ENCODE data around the gene DYNC1I1.

The DYNC1I1 gene

GRCh38 chr7:95861041-95861440, 88.7 kb downstream of the DYNC1I1 start:
- no peak for DNase-seq (ENCODE audit: low read depth, low spot score)
- Histone ChIP-seq H3K4me1 (ENCODE audit: insufficient read depth, insufficient read length) (no peaks in the 10 kb centered on the region), H3K4me3 (ENCODE audit: insufficient read length, low read depth) (no peak overlapping the region), H3K9ac (ENCODE audit: insufficient read length, low read depth) (no peak overlapping the region), H3K27me3 (ENCODE audit: insufficient read depth, insufficient read length) (no peaks in the 10 kb centered on the region), H3K9me3 (ENCODE audit: insufficient read depth, low read length) (no peaks in the 10 kb centered on the region), H3K36me3 (ENCODE audit: insufficient read depth, insufficient read length, low read length) (no peaks in the 10 kb centered on the region)
- no peak for TF ChIP-seq YY1 (IDR thresholded peaks at IDR 0.05; ENCODE audit: insufficient read depth, insufficient read length)
- TF ChIP-seq SUZ12 (IDR thresholded peaks at IDR 0.05; ENCODE audit: extremely low read depth, insufficient read depth, insufficient read length) = no peak
- TF ChIP-seq ZNF274 (IDR thresholded peaks at IDR 0.05; ENCODE audit: low read depth, low read length) = no peak

GRCh38 chr7:95863623-95864022, 91.3 kb downstream of the DYNC1I1 start:
- Histone ChIP-seq H3K9ac (ENCODE audit: insufficient read length, low read depth) (no peak overlapping the region), H3K4me3 (ENCODE audit: insufficient read length, low read depth) (no peak overlapping the region), H3K27me3 (ENCODE audit: insufficient read depth, insufficient read length) (no peaks in the 10 kb centered on the region), H3K36me3 (ENCODE audit: insufficient read depth, insufficient read length, low read length) (no peaks in the 10 kb centered on the region), H3K9me3 (ENCODE audit: insufficient read depth, low read length) (no peaks in the 10 kb centered on the region), H3K4me1 (ENCODE audit: insufficient read depth, insufficient read length) (no peaks in the 10 kb centered on the region)
- DNase-seq (ENCODE audit: low read depth, low spot score) = no peak
- TF ChIP-seq ZNF274 (IDR thresholded peaks at IDR 0.05; ENCODE audit: low read depth, low read length) (no peak), YY1 (IDR thresholded peaks at IDR 0.05; ENCODE audit: insufficient read depth, insufficient read length) (no peak), SUZ12 (IDR thresholded peaks at IDR 0.05; ENCODE audit: extremely low read depth, insufficient read depth, insufficient read length) (no peak)

- Histone ChIP-seq H3K36me3 (ENCODE audit: insufficient read depth, insufficient read length, low read length) (no peaks in the 10 kb centered on the region), H3K27me3 (ENCODE audit: insufficient read depth, insufficient read length) (no peaks in the 10 kb centered on the region), H3K9ac (ENCODE audit: insufficient read length, low read depth) (no peak overlapping the region), H3K4me1 (ENCODE audit: insufficient read depth, insufficient read length) (no peaks in the 10 kb centered on the region), H3K4me3 (ENCODE audit: insufficient read length, low read depth) (no peak overlapping the region), H3K9me3 (ENCODE audit: insufficient read depth, low read length) (no peaks in the 10 kb centered on the region)
- DNase-seq (ENCODE audit: low read depth, low spot score) = no peak
- no peak for TF ChIP-seq YY1 (IDR thresholded peaks at IDR 0.05; ENCODE audit: insufficient read depth, insufficient read length)
- no peak for TF ChIP-seq ZNF274 (IDR thresholded peaks at IDR 0.05; ENCODE audit: low read depth, low read length)
- no peak for TF ChIP-seq SUZ12 (IDR thresholded peaks at IDR 0.05; ENCODE audit: extremely low read depth, insufficient read depth, insufficient read length)
Measured at GRCh38 chr7:95865716-95866371, 93.5 kb downstream of the DYNC1I1 start.

- DNase-seq (ENCODE audit: low read depth, low spot score) = no peak
- no peaks in the 10 kb centered on the region for H3K27me3 ChIP-seq (ENCODE audit: insufficient read depth, insufficient read length)
- TF ChIP-seq ZNF274 (IDR thresholded peaks at IDR 0.05; ENCODE audit: low read depth, low read length) (no peak), SUZ12 (IDR thresholded peaks at IDR 0.05; ENCODE audit: extremely low read depth, insufficient read depth, insufficient read length) (no peak), YY1 (IDR thresholded peaks at IDR 0.05; ENCODE audit: insufficient read depth, insufficient read length) (no peak)
- H3K36me3 ChIP-seq (ENCODE audit: insufficient read depth, insufficient read length, low read length) = no peaks in the 10 kb centered on the region
- no peak overlapping the region for H3K4me3 ChIP-seq (ENCODE audit: insufficient read length, low read depth)
- no peaks in the 10 kb centered on the region for H3K9me3 ChIP-seq (ENCODE audit: insufficient read depth, low read length)
- no peak overlapping the region for H3K9ac ChIP-seq (ENCODE audit: insufficient read length, low read depth)
- H3K4me1 ChIP-seq (ENCODE audit: insufficient read depth, insufficient read length) = no peaks in the 10 kb centered on the region
Measured at GRCh38 chr7:95867309-95867708, 95.0 kb downstream of the DYNC1I1 start.

GRCh38 chr7:95871075-95871848, 98.9 kb downstream of the DYNC1I1 start:
- peak; percentile 42 for DNase-seq (ENCODE audit: low read depth, low spot score)
- Histone ChIP-seq H3K4me3 (ENCODE audit: insufficient read length, low read depth) (no peak overlapping the region), H3K4me1 (ENCODE audit: insufficient read depth, insufficient read length) (no peaks in the 10 kb centered on the region), H3K9me3 (ENCODE audit: insufficient read depth, low read length) (no peaks in the 10 kb centered on the region), H3K27me3 (ENCODE audit: insufficient read depth, insufficient read length) (no peaks in the 10 kb centered on the region), H3K9ac (ENCODE audit: insufficient read length, low read depth) (no peak overlapping the region), H3K36me3 (ENCODE audit: insufficient read depth, insufficient read length, low read length) (no peaks in the 10 kb centered on the region)
- no peak for TF ChIP-seq YY1 (IDR thresholded peaks at IDR 0.05; ENCODE audit: insufficient read depth, insufficient read length)
- TF ChIP-seq SUZ12 (IDR thresholded peaks at IDR 0.05; ENCODE audit: extremely low read depth, insufficient read depth, insufficient read length) = no peak
- no peak for TF ChIP-seq ZNF274 (IDR thresholded peaks at IDR 0.05; ENCODE audit: low read depth, low read length)

DNA sequence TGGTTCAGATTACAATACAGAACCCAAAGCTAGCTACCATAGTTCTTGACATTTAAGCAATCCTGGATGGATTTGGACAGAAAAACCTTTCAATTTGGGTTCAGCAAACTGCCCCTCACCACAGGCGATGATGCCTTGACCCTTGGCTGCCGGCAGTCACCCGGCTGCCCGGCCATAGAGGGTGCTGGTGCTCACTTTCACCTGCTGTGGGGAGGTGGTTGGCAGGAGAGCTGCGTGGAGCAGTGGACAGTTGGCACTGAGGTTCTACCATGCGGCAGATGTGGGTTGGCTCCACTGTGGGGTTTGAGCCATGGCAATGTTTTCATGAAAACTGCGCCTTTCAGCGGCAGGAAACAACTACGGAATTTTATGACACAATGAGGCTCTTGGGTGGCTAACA, 99.5 kb downstream of the DYNC1I1 start:
- H3K9ac ChIP-seq (ENCODE audit: insufficient read length, low read depth) = no peak overlapping the region
- no peak overlapping the region for H3K4me3 ChIP-seq (ENCODE audit: insufficient read length, low read depth)
- no peak for DNase-seq (ENCODE audit: low read depth, low spot score)
- H3K9me3 ChIP-seq (ENCODE audit: insufficient read depth, low read length) = no peaks in the 10 kb centered on the region
- H3K27me3 ChIP-seq (ENCODE audit: insufficient read depth, insufficient read length) = no peaks in the 10 kb centered on the region
- no peaks in the 10 kb centered on the region for H3K4me1 ChIP-seq (ENCODE audit: insufficient read depth, insufficient read length)
- H3K36me3 ChIP-seq (ENCODE audit: insufficient read depth, insufficient read length, low read length) = no peaks in the 10 kb centered on the region
- TF ChIP-seq SUZ12 (IDR thresholded peaks at IDR 0.05; ENCODE audit: extremely low read depth, insufficient read depth, insufficient read length) (no peak), ZNF274 (IDR thresholded peaks at IDR 0.05; ENCODE audit: low read depth, low read length) (no peak), YY1 (IDR thresholded peaks at IDR 0.05; ENCODE audit: insufficient read depth, insufficient read length) (no peak)

DNA sequence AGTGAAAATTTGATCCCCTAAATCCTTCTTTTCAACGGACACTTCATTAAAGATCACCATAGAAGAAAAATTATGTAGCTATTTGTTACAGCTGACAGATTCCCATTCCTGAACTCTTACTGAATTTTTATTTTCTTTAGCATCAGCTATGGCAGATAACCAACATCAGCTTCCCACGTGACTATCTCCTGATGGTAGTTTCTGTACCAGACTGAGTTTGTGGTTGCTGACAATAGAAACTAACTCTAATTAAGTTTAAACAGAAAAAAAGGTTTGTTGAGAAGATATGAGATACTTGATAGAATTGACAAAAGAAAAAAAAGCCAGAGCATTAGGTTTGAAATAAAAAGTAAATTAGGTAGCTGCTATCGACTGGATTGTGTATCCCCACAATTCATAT, 101.8 kb downstream of the DYNC1I1 start:
- Histone ChIP-seq H3K27me3 (ENCODE audit: insufficient read depth, insufficient read length) (no peaks in the 10 kb centered on the region), H3K4me1 (ENCODE audit: insufficient read depth, insufficient read length) (no peaks in the 10 kb centered on the region), H3K9me3 (ENCODE audit: insufficient read depth, low read length) (0 out of 2 replicates have a peak, but pooled peaks cover 5% of the 10 kb centered on the region), H3K9ac (ENCODE audit: insufficient read length, low read depth) (no peak overlapping the region), H3K36me3 (ENCODE audit: insufficient read depth, insufficient read length, low read length) (no peaks in the 10 kb centered on the region), H3K4me3 (ENCODE audit: insufficient read length, low read depth) (no peak overlapping the region)
- no peak for DNase-seq (ENCODE audit: low read depth, low spot score)
- TF ChIP-seq YY1 (IDR thresholded peaks at IDR 0.05; ENCODE audit: insufficient read depth, insufficient read length) = no peak
- TF ChIP-seq SUZ12 (IDR thresholded peaks at IDR 0.05; ENCODE audit: extremely low read depth, insufficient read depth, insufficient read length) = no peak
- no peak for TF ChIP-seq ZNF274 (IDR thresholded peaks at IDR 0.05; ENCODE audit: low read depth, low read length)
